ENCODE measurements around the gene SORCS2.

The SORCS2 gene

DNA sequence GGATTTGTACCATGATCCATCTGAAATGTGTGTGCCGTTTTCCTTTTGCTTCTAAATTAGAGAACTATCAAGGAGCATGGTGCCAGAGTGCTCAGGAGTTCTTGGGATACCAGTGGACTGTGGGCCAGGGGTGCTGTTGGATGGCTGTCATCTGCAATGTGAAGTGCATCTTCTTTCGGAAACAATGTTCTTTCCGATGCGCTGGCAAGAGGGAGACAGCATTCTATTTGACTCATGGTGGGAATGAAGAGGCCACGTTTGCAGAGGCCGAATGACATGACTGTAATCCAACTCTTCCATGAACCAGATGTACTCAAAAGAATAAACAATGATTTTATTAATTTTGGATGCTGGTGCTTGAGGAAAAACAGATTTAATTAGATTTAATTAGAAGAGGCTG is 45.5 kb downstream of the SORCS2 start:
- no peaks in the 10 kb centered on the region for H3K9me3 ChIP-seq (ENCODE audit: low read length)
- H3K4me2 ChIP-seq (ENCODE audit: low read length), result no peak overlapping the region
- TF ChIP-seq, protein P1, sequence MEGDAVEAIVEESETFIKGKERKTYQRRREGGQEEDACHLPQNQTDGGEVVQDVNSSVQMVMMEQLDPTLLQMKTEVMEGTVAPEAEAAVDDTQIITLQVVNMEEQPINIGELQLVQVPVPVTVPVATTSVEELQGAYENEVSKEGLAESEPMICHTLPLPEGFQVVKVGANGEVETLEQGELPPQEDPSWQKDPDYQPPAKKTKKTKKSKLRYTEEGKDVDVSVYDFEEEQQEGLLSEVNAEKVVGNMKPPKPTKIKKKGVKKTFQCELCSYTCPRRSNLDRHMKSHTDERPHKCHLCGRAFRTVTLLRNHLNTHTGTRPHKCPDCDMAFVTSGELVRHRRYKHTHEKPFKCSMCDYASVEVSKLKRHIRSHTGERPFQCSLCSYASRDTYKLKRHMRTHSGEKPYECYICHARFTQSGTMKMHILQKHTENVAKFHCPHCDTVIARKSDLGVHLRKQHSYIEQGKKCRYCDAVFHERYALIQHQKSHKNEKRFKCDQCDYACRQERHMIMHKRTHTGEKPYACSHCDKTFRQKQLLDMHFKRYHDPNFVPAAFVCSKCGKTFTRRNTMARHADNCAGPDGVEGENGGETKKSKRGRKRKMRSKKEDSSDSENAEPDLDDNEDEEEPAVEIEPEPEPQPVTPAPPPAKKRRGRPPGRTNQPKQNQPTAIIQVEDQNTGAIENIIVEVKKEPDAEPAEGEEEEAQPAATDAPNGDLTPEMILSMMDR (IDR thresholded peaks at IDR 0.05; ENCODE audit: low read length), result no peak
- TF ChIP-seq EZH2 (IDR thresholded peaks at IDR 0.05; ENCODE audit: borderline replicate concordance, low read length), result no peak
- H3K27me3 ChIP-seq (ENCODE audit: insufficient read depth, low read length), result no peaks in the 10 kb centered on the region
- no peak overlapping the region for H3K27ac ChIP-seq (ENCODE audit: low read depth, low read length, poor library complexity, severe bottlenecking)
- no peaks in the 10 kb centered on the region for H3F3A ChIP-seq (ENCODE audit: insufficient read depth, low read length)
- no peaks in the 10 kb centered on the region for H3K79me2 ChIP-seq (ENCODE audit: insufficient read depth, low read length)
- H3K9me2 ChIP-seq (ENCODE audit: low read depth, low read length), result no peaks in the 10 kb centered on the region
- H4K20me1 ChIP-seq (ENCODE audit: insufficient read depth, low read length), result no peaks in the 10 kb centered on the region
- no peak overlapping the region for H2AFZ ChIP-seq (ENCODE audit: low read length)
- H3K36me3 ChIP-seq (ENCODE audit: insufficient read depth, low read length), result no peaks in the 10 kb centered on the region
- no peaks in the 10 kb centered on the region for H3K4me1 ChIP-seq (ENCODE audit: insufficient read depth, low read length, severe bottlenecking)
- no peak overlapping the region for H3K9ac ChIP-seq (ENCODE audit: low read length)
- H3K4me3 ChIP-seq (ENCODE audit: low read depth, low read length, poor library complexity, severe bottlenecking), result no peak overlapping the region

DNA sequence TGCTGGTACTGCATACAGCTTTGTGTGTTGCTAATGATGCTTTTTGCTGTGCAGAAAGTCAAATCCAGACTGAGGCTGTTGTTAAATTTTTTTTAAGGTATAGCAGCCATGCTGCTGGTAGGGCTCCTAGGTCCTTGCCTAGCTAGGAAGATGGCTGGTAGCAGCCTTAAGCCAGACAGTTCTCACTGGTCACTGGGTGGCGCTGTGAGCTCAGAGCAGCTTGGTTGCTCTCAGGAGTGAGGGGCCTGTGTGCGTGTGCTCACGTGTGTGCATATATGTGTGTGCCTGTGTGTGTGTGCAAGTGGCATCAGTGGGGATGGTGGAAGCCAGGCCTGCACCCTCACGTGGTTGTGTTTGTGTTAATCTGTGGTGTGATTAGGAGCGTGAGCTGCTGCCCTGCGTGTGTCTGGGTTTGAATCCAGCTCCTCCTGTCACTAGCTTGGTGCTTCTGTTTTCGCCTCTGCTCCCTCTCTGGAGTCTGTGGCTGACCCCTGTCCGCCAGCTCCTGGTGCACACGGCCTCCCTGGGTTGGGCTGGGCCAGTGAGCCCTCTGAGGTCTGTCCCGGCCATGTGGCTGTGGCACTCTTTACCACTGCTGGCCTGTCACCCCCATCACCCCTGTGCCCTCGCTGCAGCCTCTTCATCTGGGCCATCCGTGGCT is 46.1 kb downstream of the SORCS2 start:
- H3K9me3 ChIP-seq (ENCODE audit: low read length), result no peaks in the 10 kb centered on the region
- no peaks in the 10 kb centered on the region for H3K4me1 ChIP-seq (ENCODE audit: insufficient read depth, low read length, severe bottlenecking)
- H2AFZ ChIP-seq (ENCODE audit: low read length), result no peak overlapping the region
- H3K4me3 ChIP-seq (ENCODE audit: low read depth, low read length, poor library complexity, severe bottlenecking), result no peak overlapping the region
- no peaks in the 10 kb centered on the region for H3K27me3 ChIP-seq (ENCODE audit: insufficient read depth, low read length)
- no peak overlapping the region for H3K4me2 ChIP-seq (ENCODE audit: low read length)
- no peak overlapping the region for H3K9ac ChIP-seq (ENCODE audit: low read length)
- no peaks in the 10 kb centered on the region for H3K79me2 ChIP-seq (ENCODE audit: insufficient read depth, low read length)
- H3K9me2 ChIP-seq (ENCODE audit: low read depth, low read length), result no peaks in the 10 kb centered on the region
- TF ChIP-seq, protein P1 (IDR thresholded peaks at IDR 0.05; ENCODE audit: low read length), result no peak
- no peak for TF ChIP-seq EZH2 (IDR thresholded peaks at IDR 0.05; ENCODE audit: borderline replicate concordance, low read length)
- no peak overlapping the region for H3K27ac ChIP-seq (ENCODE audit: low read depth, low read length, poor library complexity, severe bottlenecking)
- H3K36me3 ChIP-seq (ENCODE audit: insufficient read depth, low read length), result no peaks in the 10 kb centered on the region
- H4K20me1 ChIP-seq (ENCODE audit: insufficient read depth, low read length), result no peaks in the 10 kb centered on the region
- H3F3A ChIP-seq (ENCODE audit: insufficient read depth, low read length), result no peaks in the 10 kb centered on the region

DNA sequence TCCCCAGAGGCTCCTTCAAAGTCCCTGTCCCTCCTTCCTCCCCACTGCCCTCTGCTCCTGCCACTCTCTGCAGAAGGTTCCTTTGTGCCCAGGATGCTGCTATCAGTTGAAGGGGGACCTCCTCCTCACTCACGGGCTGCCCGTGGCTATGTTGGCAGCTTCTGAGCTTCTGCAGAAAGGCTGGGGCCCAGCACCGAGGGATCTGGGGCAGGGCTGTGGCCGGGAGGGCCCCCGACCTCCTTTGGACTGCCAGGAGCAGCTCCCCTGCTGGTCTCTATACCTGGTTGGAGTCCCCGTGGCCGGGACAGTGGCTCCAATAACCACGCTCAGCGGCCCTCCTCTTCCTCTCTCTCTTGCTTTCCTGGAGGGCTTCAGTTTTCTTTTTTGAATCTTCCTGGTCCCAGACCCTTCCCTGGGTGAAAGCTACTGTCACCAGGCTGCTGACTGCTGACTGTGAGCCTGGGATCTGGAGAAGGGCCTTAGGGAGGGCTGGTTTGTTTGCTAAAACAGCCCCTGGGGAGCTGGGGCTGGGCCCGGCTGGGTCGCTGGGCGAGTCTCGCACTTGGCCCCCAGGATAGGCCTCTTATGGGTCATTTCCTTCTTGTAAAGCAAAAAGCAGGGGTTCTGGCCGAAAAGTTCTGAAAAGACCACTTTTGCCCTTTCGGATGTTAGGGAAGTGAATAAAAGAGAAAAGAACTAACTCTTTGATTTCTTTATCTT is 46.9 kb downstream of the SORCS2 start:
- TF ChIP-seq, protein P1 (IDR thresholded peaks at IDR 0.05; ENCODE audit: low read length), result no peak
- TF ChIP-seq EZH2 (IDR thresholded peaks at IDR 0.05; ENCODE audit: borderline replicate concordance, low read length), result no peak
- no peaks in the 10 kb centered on the region for H3K27me3 ChIP-seq (ENCODE audit: insufficient read depth, low read length)
- no peak overlapping the region for H3K27ac ChIP-seq (ENCODE audit: low read depth, low read length, poor library complexity, severe bottlenecking)
- no peaks in the 10 kb centered on the region for H3K4me1 ChIP-seq (ENCODE audit: insufficient read depth, low read length, severe bottlenecking)
- no peaks in the 10 kb centered on the region for H4K20me1 ChIP-seq (ENCODE audit: insufficient read depth, low read length)
- no peak overlapping the region for H3K9ac ChIP-seq (ENCODE audit: low read length)
- no peak overlapping the region for H2AFZ ChIP-seq (ENCODE audit: low read length)
- H3K9me2 ChIP-seq (ENCODE audit: low read depth, low read length), result no peaks in the 10 kb centered on the region
- no peak overlapping the region for H3K4me3 ChIP-seq (ENCODE audit: low read depth, low read length, poor library complexity, severe bottlenecking)
- no peaks in the 10 kb centered on the region for H3F3A ChIP-seq (ENCODE audit: insufficient read depth, low read length)
- H3K79me2 ChIP-seq (ENCODE audit: insufficient read depth, low read length), result no peaks in the 10 kb centered on the region
- no peak overlapping the region for H3K4me2 ChIP-seq (ENCODE audit: low read length)
- H3K9me3 ChIP-seq (ENCODE audit: low read length), result no peaks in the 10 kb centered on the region
- no peaks in the 10 kb centered on the region for H3K36me3 ChIP-seq (ENCODE audit: insufficient read depth, low read length)

All from OCI-LY1 (cell line).